Liver (tissue), 9 donors: ENCODE results near the gene ALK. TPM values are rescaled to one million over a fixed set of nuclear protein-coding genes. Genes with fewer than 3 reads are reported as not detected.

ENCODE experiments used
- DNase-seq: peaks from one replicate; pipeline ENCODE4 v3.0.0-alpha.2; 2017; ENCODE audit warnings: low spot score
- H3K27ac ChIP-seq, 2 donors: one replicate each; pipeline ENCODE4 v1.7.0; 2013; ENCODE audit warnings: inconsistent platforms in 2 of 2, low read length in 2 of 2, control low read depth in 1 of 2, low read depth in 1 of 2, mild to moderate bottlenecking in 1 of 2
- H3K27me3 ChIP-seq, 4 donors: one replicate each; pipeline versions ENCODE4 v1.6.1 to v1.7.0; 2013; ENCODE audit warnings: low read length in 3 of 4, inconsistent platforms in 1 of 4, mild to moderate bottlenecking in 1 of 4, moderate library complexity in 1 of 4; ENCODE audit not compliant: control insufficient read depth in 4 of 4, insufficient read depth in 4 of 4
- H3K36me3 ChIP-seq, 4 donors: one replicate each; pipeline versions ENCODE4 v1.6.1 to v1.7.0; 2013; ENCODE audit warnings: low read length in 3 of 4, mild to moderate bottlenecking in 3 of 4, low read depth in 1 of 4, moderate library complexity in 1 of 4; ENCODE audit not compliant: control insufficient read depth in 4 of 4, insufficient read depth in 3 of 4
- H3K4me1 ChIP-seq, 4 donors: one replicate each; pipeline versions ENCODE4 v1.6.1 to v1.7.0; 2013; ENCODE audit warnings: low read length in 3 of 4, mild to moderate bottlenecking in 3 of 4, moderate library complexity in 1 of 4; ENCODE audit not compliant: control insufficient read depth in 4 of 4, insufficient read depth in 4 of 4
- H3K4me3 ChIP-seq, 3 donors: one replicate each; pipeline versions ENCODE4 v1.6.1 to v1.7.0; 2013; ENCODE audit warnings: low read length in 3 of 3, control low read depth in 1 of 3, low read depth in 1 of 3, mild to moderate bottlenecking in 1 of 3
- H3K9ac ChIP-seq, 2 donors: one replicate each; pipeline ENCODE4 v1.7.0; 2013; ENCODE audit warnings: low read length in 2 of 2, mild to moderate bottlenecking in 2 of 2, moderate library complexity in 2 of 2, control low read depth in 1 of 2, low read depth in 1 of 2
- H3K9me3 ChIP-seq, 4 donors: one replicate each; pipeline versions ENCODE4 v1.6.1 to v1.7.0; 2013; ENCODE audit warnings: low read length in 3 of 4; ENCODE audit not compliant: control insufficient read depth in 4 of 4
- FOXA1 ChIP-seq: IDR thresholded peaks from 2 replicates; pipeline ENCODE4 v1.6.1; 2016; ENCODE audit warnings: antibody characterized with exemption
- FOXA2 ChIP-seq: IDR thresholded peaks from 2 replicates; pipeline ENCODE4 v1.6.1; 2016; ENCODE audit warnings: antibody characterized with exemption
- GABPA ChIP-seq, 2 donors: IDR thresholded peaks in 1 of 2; conservative IDR thresholded peaks in 1 of 2; 2 replicates each; pipeline ENCODE4 v1.6.1; 2016; ENCODE audit warnings: antibody characterized with exemption in 2 of 2, mild to moderate bottlenecking in 1 of 2, moderate library complexity in 1 of 2
- HNF4A ChIP-seq, 2 donors: conservative IDR thresholded peaks; 2 replicates each; pipeline ENCODE4 v1.6.1; 2016; ENCODE audit warnings: antibody characterized with exemption in 2 of 2, mild to moderate bottlenecking in 2 of 2
- HNF4G ChIP-seq: IDR thresholded peaks from 2 replicates; pipeline ENCODE4 v1.6.1; 2016; ENCODE audit warnings: antibody characterized with exemption
- JUND ChIP-seq, 2 donors: IDR thresholded peaks; 2 replicates each; pipeline ENCODE4 v1.6.1; 2016; ENCODE audit warnings: antibody characterized with exemption in 2 of 2
- NR2F2 ChIP-seq: IDR thresholded peaks from 2 replicates; pipeline ENCODE4 v1.6.1; 2016; ENCODE audit warnings: antibody characterized with exemption
- RXRA ChIP-seq, 2 donors: IDR thresholded peaks; 2 replicates each; pipeline ENCODE4 v1.6.1; 2017 to 2018; ENCODE audit warnings: antibody characterized with exemption in 2 of 2, mild to moderate bottlenecking in 1 of 2
- SP1 ChIP-seq: IDR thresholded peaks from 2 replicates; pipeline ENCODE4 v1.6.1; 2018; ENCODE audit warnings: antibody characterized with exemption, mild to moderate bottlenecking
- TAF1 ChIP-seq: conservative IDR thresholded peaks from 2 replicates; pipeline ENCODE4 v1.6.1; 2016; ENCODE audit warnings: antibody characterized with exemption, mild to moderate bottlenecking
- YY1 ChIP-seq: IDR thresholded peaks from 2 replicates; pipeline ENCODE4 v1.6.1; 2016; ENCODE audit warnings: antibody characterized with exemption, mild to moderate bottlenecking
- WGBS: extraction: QIAGEN DNeasy Blood & Tissue Kit; methylation state at CpG from one replicate; pipeline ENCODE4 v1.1.7; 2013; 5-methylcytosine and 5-hydroxymethylcytosine counted together
- polyA plus RNA-seq, 2 donors: library from polyadenylated mRNA; stranded (reverse) in 1 of 2; unstranded in 1 of 2; fragments of 200-250 nt in 1 of 2; fragments of >200 nt in 1 of 2; fragmentation: Nextera tagmentation in 1 of 2; extraction: Ambion mirVana in 1 of 2; gene quantifications; one replicate each; pipeline versions ENCODE4 v1.2.1 to v1.2.3, GENCODE V29; 2013 to 2015
- total RNA-seq, 2 donors: library from RNA; depleted of rRNA; stranded (reverse); fragments of >200 nt; gene quantifications; one replicate each; pipeline ENCODE4 v1.2.3, GENCODE V29; 2014
- TF ChIP-seq, protein P1 (sequence below): IDR thresholded peaks from 2 replicates; pipeline ENCODE4 v1.6.1; 2016; ENCODE audit warnings: antibody characterized with exemption
- TF ChIP-seq, protein P2 (sequence below): IDR thresholded peaks from 2 replicates; pipeline ENCODE4 v1.6.1; 2016; ENCODE audit warnings: antibody characterized with exemption
- TF ChIP-seq, protein P3 (sequence below): IDR thresholded peaks from 2 replicates; pipeline ENCODE4 v1.6.1; 2016; ENCODE audit warnings: antibody characterized with exemption
- TF ChIP-seq, protein P4 (sequence below): IDR thresholded peaks from 2 replicates; pipeline ENCODE4 v1.6.1; 2016; ENCODE audit warnings: antibody characterized with exemption, mild to moderate bottlenecking
- donor health status: healthy.
- donor health status: healthy.
- donor health status: healthy.
- donor health status: healthy.
- donor health status: healthy.

The ALK gene
- total and polyA plus RNA-seq, 4 donors: under 0.01 TPM; not detected in 3

DNA sequence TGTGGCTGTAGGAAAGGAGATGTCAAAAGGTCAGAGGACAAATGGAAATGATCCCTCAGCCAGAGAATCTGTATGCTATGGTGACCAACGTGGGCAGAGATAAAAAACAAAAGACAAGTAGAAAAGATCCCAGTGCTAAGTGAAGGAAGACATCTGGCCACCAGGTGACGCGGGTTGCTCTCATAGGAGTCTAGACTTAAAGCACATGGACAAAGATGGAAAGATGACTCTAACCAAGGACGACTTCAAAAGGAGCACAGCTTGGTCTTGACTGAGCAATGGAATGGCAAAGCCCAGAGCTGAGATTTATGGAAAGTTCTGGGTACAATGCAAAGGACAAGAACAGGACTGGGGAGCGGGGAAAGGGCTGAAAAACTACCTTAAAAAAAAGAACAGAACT is 709.4 kb downstream of the ALK start:
- H3K4me3 ChIP-seq: no peak overlapping the region
- TF ChIP-seq, protein P1, sequence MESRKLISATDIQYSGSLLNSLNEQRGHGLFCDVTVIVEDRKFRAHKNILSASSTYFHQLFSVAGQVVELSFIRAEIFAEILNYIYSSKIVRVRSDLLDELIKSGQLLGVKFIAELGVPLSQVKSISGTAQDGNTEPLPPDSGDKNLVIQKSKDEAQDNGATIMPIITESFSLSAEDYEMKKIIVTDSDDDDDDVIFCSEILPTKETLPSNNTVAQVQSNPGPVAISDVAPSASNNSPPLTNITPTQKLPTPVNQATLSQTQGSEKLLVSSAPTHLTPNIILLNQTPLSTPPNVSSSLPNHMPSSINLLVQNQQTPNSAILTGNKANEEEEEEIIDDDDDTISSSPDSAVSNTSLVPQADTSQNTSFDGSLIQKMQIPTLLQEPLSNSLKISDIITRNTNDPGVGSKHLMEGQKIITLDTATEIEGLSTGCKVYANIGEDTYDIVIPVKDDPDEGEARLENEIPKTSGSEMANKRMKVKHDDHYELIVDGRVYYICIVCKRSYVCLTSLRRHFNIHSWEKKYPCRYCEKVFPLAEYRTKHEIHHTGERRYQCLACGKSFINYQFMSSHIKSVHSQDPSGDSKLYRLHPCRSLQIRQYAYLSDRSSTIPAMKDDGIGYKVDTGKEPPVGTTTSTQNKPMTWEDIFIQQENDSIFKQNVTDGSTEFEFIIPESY: no peak
- TF ChIP-seq FOXA2 (no peak), HNF4G (no peak), RXRA (IDR thresholded peaks at IDR 0.05) (no peak), SP1 (no peak), GABPA (IDR thresholded peaks at IDR 0.05 in 1 of 2, conservative IDR thresholded peaks at IDR 0.05 in 1 of 2) (no peak), TAF1 (no peak), YY1 (no peak), HNF4A (conservative IDR thresholded peaks at IDR 0.05) (no peak)
- TF ChIP-seq, protein P2, sequence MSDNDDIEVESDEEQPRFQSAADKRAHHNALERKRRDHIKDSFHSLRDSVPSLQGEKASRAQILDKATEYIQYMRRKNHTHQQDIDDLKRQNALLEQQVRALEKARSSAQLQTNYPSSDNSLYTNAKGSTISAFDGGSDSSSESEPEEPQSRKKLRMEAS: no peak
- TF ChIP-seq, protein P3, sequence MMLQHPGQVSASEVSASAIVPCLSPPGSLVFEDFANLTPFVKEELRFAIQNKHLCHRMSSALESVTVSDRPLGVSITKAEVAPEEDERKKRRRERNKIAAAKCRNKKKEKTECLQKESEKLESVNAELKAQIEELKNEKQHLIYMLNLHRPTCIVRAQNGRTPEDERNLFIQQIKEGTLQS: no peak
- H3K4me1 ChIP-seq: no peaks in the 10 kb centered on the region
- no peak overlapping the region for H3K9ac ChIP-seq
- WGBS: 71% methylated on average over 5 of the region's 5 CpGs
- DNase-seq: no peak
- H3K9me3 ChIP-seq: no peaks in the 10 kb centered on the region
- no peaks in the 10 kb centered on the region for H3K36me3 ChIP-seq
- H3K27ac ChIP-seq: no peak overlapping the region
- peaks cover 0 to 2% (median 0%) of the 10 kb centered on the region in 4 donors for H3K27me3 ChIP-seq

DNA sequence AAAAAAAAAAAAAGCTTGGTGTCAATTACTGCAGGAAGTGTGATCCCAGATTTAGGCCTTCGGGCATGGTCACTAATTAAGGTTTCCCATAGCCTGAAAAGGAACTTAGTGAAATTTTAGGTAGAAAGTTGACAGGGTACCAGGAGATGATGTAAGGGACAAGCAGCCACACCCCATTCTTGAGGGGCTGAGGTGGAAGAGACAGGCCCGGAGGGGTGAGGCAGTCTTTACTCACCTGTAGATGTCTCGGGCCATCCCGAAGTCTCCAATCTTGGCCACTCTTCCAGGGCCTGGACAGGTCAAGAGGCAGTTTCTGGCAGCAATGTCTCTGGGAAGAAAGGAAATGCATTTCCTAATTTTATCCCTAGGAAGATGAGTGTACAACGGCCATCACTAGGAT is 711.8 kb downstream of the ALK start:
- Histone ChIP-seq H3K9ac (no peak overlapping the region), H3K36me3 (no peaks in the 10 kb centered on the region), H3K9me3 (no peaks in the 10 kb centered on the region), H3K4me3 (no peak overlapping the region), H3K4me1 (no peaks in the 10 kb centered on the region), H3K27ac (no peak overlapping the region), H3K27me3 (peaks cover 0 to 2% (median 0%) of the 10 kb centered on the region in 4 donors)
- WGBS: 93% methylated on average over 5 of the region's 5 CpGs
- no peak for DNase-seq
- TF ChIP-seq, protein P1: no peak
- TF ChIP-seq, protein P2: no peak
- TF ChIP-seq FOXA1 (no peak), NR2F2 (no peak), GABPA (IDR thresholded peaks at IDR 0.05 in 1 of 2, conservative IDR thresholded peaks at IDR 0.05 in 1 of 2) (no peak), YY1 (no peak), TAF1 (no peak), HNF4G (no peak), JUND (IDR thresholded peaks at IDR 0.05) (no peak), HNF4A (conservative IDR thresholded peaks at IDR 0.05) (no peak)
- TF ChIP-seq, protein P3: no peak
- TF ChIP-seq, protein P4, sequence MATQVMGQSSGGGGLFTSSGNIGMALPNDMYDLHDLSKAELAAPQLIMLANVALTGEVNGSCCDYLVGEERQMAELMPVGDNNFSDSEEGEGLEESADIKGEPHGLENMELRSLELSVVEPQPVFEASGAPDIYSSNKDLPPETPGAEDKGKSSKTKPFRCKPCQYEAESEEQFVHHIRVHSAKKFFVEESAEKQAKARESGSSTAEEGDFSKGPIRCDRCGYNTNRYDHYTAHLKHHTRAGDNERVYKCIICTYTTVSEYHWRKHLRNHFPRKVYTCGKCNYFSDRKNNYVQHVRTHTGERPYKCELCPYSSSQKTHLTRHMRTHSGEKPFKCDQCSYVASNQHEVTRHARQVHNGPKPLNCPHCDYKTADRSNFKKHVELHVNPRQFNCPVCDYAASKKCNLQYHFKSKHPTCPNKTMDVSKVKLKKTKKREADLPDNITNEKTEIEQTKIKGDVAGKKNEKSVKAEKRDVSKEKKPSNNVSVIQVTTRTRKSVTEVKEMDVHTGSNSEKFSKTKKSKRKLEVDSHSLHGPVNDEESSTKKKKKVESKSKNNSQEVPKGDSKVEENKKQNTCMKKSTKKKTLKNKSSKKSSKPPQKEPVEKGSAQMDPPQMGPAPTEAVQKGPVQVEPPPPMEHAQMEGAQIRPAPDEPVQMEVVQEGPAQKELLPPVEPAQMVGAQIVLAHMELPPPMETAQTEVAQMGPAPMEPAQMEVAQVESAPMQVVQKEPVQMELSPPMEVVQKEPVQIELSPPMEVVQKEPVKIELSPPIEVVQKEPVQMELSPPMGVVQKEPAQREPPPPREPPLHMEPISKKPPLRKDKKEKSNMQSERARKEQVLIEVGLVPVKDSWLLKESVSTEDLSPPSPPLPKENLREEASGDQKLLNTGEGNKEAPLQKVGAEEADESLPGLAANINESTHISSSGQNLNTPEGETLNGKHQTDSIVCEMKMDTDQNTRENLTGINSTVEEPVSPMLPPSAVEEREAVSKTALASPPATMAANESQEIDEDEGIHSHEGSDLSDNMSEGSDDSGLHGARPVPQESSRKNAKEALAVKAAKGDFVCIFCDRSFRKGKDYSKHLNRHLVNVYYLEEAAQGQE: no peak
